HG03060 (cell line): Measurements from ENCODE around the gene ARHGEF28.

Experiments used
- ATAC-seq: cut with Tn5 transposase; IDR thresholded peaks from one replicate; pipeline ENCODE4 v1.9.1; 2021; ENCODE audit warnings: low read depth, moderate number of reproducible peaks; ENCODE audit not compliant: unreplicated experiment

Gene ARHGEF28

GRCh38 chr5:73911761-73912393, 285.9 kb downstream of the ARHGEF28 start:
- ATAC-seq, result no peak

GRCh38 chr5:73912821-73913271, 286.9 kb downstream of the ARHGEF28 start:
- ATAC-seq, result no peak

GRCh38 chr5:73913971-73914370, 288.0 kb downstream of the ARHGEF28 start:
- ATAC-seq, result no peak

GRCh38 chr5:73915345-73915744, 289.3 kb downstream of the ARHGEF28 start:
- ATAC-seq, result no peak

GRCh38 chr5:73917433-73917832, 291.4 kb downstream of the ARHGEF28 start:
- no peak for ATAC-seq

GRCh38 chr5:73917891-73918290, 291.9 kb downstream of the ARHGEF28 start:
- no peak for ATAC-seq

GRCh38 chr5:73918791-73919221, 292.8 kb downstream of the ARHGEF28 start:
- no peak for ATAC-seq

- no peak for ATAC-seq
Observed at GRCh38 chr5:73921741-73922140, 295.7 kb downstream of the ARHGEF28 start.

- no peak for ATAC-seq
Observed at GRCh38 chr5:73922224-73922623, 296.2 kb downstream of the ARHGEF28 start.

GRCh38 chr5:73922875-73923557, 297.0 kb downstream of the ARHGEF28 start:
- ATAC-seq, result no peak

- no peak for ATAC-seq
Observed at GRCh38 chr5:73928476-73929070, 302.6 kb downstream of the ARHGEF28 start.

- no peak for ATAC-seq
Observed at GRCh38 chr5:73935719-73936118, 309.7 kb downstream of the ARHGEF28 start.

- no peak for ATAC-seq
Observed at GRCh38 chr5:73938280-73938937, 312.4 kb downstream of the ARHGEF28 start.

- ATAC-seq, result no peak
Observed at GRCh38 chr5:73938938-73939320, 312.9 kb downstream of the ARHGEF28 start.

GRCh38 chr5:73939557-73939956, 313.6 kb downstream of the ARHGEF28 start:
- no peak for ATAC-seq

GRCh38 chr5:73940026-73940425, 314.0 kb downstream of the ARHGEF28 start:
- no peak for ATAC-seq

- ATAC-seq, result no peak
Observed at GRCh38 chr5:73940801-73941200, 314.8 kb downstream of the ARHGEF28 start.

GRCh38 chr5:73942783-73943182, 316.8 kb downstream of the ARHGEF28 start:
- ATAC-seq, result no peak

- no peak for ATAC-seq
Observed at GRCh38 chr5:73943397-73943796, 317.4 kb downstream of the ARHGEF28 start.

- no peak for ATAC-seq
Observed at GRCh38 chr5:73944581-73944980, 318.6 kb downstream of the ARHGEF28 start.

GRCh38 chr5:73945505-73945904, 319.5 kb downstream of the ARHGEF28 start:
- ATAC-seq, result no peak
